Cardiac muscle cell (in vitro differentiated cells and primary cell): Measurements from ENCODE around the gene NISCH. TPM values are rescaled to one million over a fixed set of nuclear protein-coding genes. Genes with fewer than 3 reads are reported as not detected.

Experiments
- DNase-seq, 2 donors: peaks; one replicate each; pipeline versions ENCODE4 v3.0.0 to v3.0.0-alpha.2; 2010 to 2017; ENCODE audit warnings: low read depth in 1 of 2, low spot score in 1 of 2
- H3K27ac ChIP-seq: fragments of 200-600 bp; sonication (generic); 2 replicates; pipeline ENCODE4 v1.5.1; 2016
- H3K27me3 ChIP-seq: fragments of 200-600 bp; sonication (generic); 2 replicates; pipeline ENCODE4 v1.6.0; 2016; ENCODE audit warnings: control low read depth
- H3K36me3 ChIP-seq: fragments of 200-600 bp; sonication (generic); 2 replicates; pipeline ENCODE4 v1.5.1; 2016; ENCODE audit warnings: control low read depth
- H3K4me1 ChIP-seq: fragments of 200-600 bp; sonication (generic); 2 replicates; pipeline ENCODE4 v1.8.1; 2017; ENCODE audit warnings: low read depth, mild to moderate bottlenecking, mixed run types
- H3K4me3 ChIP-seq: fragments of 200-600 bp; sonication (generic); 2 replicates; pipeline ENCODE4 v1.5.1; 2016; ENCODE audit warnings: mild to moderate bottlenecking
- H3K9me3 ChIP-seq: fragments of 200-600 bp; sonication (generic); 2 replicates; pipeline ENCODE4 v1.5.1; 2017; ENCODE audit warnings: low read depth, mild to moderate bottlenecking, control low read depth
- CTCF ChIP-seq: IDR thresholded peaks from 2 replicates; pipeline ENCODE4 v1.5.1; 2012; ENCODE audit warnings: low read depth, mild to moderate bottlenecking, low read length
- polyA plus RNA-seq: library from polyadenylated mRNA; unstranded; fragments of >200 nt; fragmentation: Nextera tagmentation; extraction: Ambion mirVana; gene quantifications from 2 replicates; pipeline ENCODE4 v1.2.1, GENCODE V29; 2016
- total RNA-seq: library from RNA; depleted of rRNA; stranded (reverse); fragments of >200 nt; gene quantifications from 2 replicates; pipeline ENCODE4 v1.2.3, GENCODE V29; 2016

The NISCH gene
- total and polyA plus RNA-seq, 2 experiments from 2014 or later = 80.8 to 205 TPM

- H3K9me3 ChIP-seq = no peaks in the 10 kb centered on the region
- TF ChIP-seq CTCF = no peak
- H3K27me3 ChIP-seq = no peaks in the 10 kb centered on the region
- peaks cover 5% of the 10 kb centered on the region for H3K4me1 ChIP-seq
- no peak overlapping the region for H3K27ac ChIP-seq
- DNase-seq = no peak
- H3K36me3 ChIP-seq = peaks cover 3% of the 10 kb centered on the region
- no peak overlapping the region for H3K4me3 ChIP-seq
These were observed 39.6 kb upstream of the NISCH start for GRCh38 chr3:52415800-52416199.

- H3K9me3 ChIP-seq = no peaks in the 10 kb centered on the region
- DNase-seq = no peak
- H3K4me1 ChIP-seq = peaks cover 10% of the 10 kb centered on the region
- TF ChIP-seq CTCF = no peak
- H3K27me3 ChIP-seq = no peaks in the 10 kb centered on the region
- H3K36me3 ChIP-seq = no peaks in the 10 kb centered on the region
- no peak overlapping the region for H3K4me3 ChIP-seq
- H3K27ac ChIP-seq = no peak overlapping the region
These were observed 35.0 kb upstream of the NISCH start for GRCh38 chr3:52420388-52420787.

- no peak for TF ChIP-seq CTCF
- H3K27me3 ChIP-seq = no peaks in the 10 kb centered on the region
- no peak overlapping the region for H3K27ac ChIP-seq
- peaks cover 10% of the 10 kb centered on the region for H3K4me1 ChIP-seq
- H3K36me3 ChIP-seq = no peaks in the 10 kb centered on the region
- no peaks in the 10 kb centered on the region for H3K9me3 ChIP-seq
- H3K4me3 ChIP-seq = no peak overlapping the region
- DNase-seq = no peak
These were observed 32.7 kb upstream of the NISCH start for GRCh38 chr3:52422669-52423068.

GRCh38 chr3:52423173-52423572 lies 32.2 kb upstream of the NISCH start:
- no peak for DNase-seq
- H3K9me3 ChIP-seq = no peaks in the 10 kb centered on the region
- TF ChIP-seq CTCF = no peak
- no peak overlapping the region for H3K27ac ChIP-seq
- peaks cover 10% of the 10 kb centered on the region for H3K4me1 ChIP-seq
- H3K36me3 ChIP-seq = no peaks in the 10 kb centered on the region
- H3K27me3 ChIP-seq = no peaks in the 10 kb centered on the region
- no peak overlapping the region for H3K4me3 ChIP-seq

GRCh38 chr3:52428151-52429005 lies 27.0 kb upstream of the NISCH start:
- TF ChIP-seq CTCF = peak; percentile 89
- DNase-seq = peak; percentile 74 to 89
- H3K4me3 ChIP-seq = no peak overlapping the region
- H3K4me1 ChIP-seq = peaks cover 14% of the 10 kb centered on the region
- no peak overlapping the region for H3K27ac ChIP-seq
- H3K27me3 ChIP-seq = no peaks in the 10 kb centered on the region
- no peaks in the 10 kb centered on the region for H3K9me3 ChIP-seq
- H3K36me3 ChIP-seq = no peaks in the 10 kb centered on the region
